ENCODE results near the gene RNASE11.

The RNASE11 gene

GRCh38 chr14:20578784-20579502 lies 8.9 kb downstream of the RNASE11 start:
- TF ChIP-seq POLR2AphosphoS5 (IDR thresholded peaks at IDR 0.05; ENCODE audit: low read depth, low read length), result no peak
- no peak for TF ChIP-seq TAF1 (IDR thresholded peaks at IDR 0.05; ENCODE audit: borderline replicate concordance, insufficient read depth, low read length)
- TF ChIP-seq FOXP2 (optimal IDR thresholded peaks at IDR 0.05; ENCODE audit: borderline replicate concordance, extremely low read depth, extremely low read length, insufficient read depth), result no peak
- TF ChIP-seq, protein P1, sequence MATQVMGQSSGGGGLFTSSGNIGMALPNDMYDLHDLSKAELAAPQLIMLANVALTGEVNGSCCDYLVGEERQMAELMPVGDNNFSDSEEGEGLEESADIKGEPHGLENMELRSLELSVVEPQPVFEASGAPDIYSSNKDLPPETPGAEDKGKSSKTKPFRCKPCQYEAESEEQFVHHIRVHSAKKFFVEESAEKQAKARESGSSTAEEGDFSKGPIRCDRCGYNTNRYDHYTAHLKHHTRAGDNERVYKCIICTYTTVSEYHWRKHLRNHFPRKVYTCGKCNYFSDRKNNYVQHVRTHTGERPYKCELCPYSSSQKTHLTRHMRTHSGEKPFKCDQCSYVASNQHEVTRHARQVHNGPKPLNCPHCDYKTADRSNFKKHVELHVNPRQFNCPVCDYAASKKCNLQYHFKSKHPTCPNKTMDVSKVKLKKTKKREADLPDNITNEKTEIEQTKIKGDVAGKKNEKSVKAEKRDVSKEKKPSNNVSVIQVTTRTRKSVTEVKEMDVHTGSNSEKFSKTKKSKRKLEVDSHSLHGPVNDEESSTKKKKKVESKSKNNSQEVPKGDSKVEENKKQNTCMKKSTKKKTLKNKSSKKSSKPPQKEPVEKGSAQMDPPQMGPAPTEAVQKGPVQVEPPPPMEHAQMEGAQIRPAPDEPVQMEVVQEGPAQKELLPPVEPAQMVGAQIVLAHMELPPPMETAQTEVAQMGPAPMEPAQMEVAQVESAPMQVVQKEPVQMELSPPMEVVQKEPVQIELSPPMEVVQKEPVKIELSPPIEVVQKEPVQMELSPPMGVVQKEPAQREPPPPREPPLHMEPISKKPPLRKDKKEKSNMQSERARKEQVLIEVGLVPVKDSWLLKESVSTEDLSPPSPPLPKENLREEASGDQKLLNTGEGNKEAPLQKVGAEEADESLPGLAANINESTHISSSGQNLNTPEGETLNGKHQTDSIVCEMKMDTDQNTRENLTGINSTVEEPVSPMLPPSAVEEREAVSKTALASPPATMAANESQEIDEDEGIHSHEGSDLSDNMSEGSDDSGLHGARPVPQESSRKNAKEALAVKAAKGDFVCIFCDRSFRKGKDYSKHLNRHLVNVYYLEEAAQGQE (IDR thresholded peaks at IDR 0.05; ENCODE audit: insufficient read depth in 1 of 2, low read depth in 2 of 2, low read length in 2 of 2), result no peak
- TF ChIP-seq SIN3A (IDR thresholded peaks at IDR 0.05; ENCODE audit: borderline replicate concordance, insufficient read depth, low read length), result no peak

DNA sequence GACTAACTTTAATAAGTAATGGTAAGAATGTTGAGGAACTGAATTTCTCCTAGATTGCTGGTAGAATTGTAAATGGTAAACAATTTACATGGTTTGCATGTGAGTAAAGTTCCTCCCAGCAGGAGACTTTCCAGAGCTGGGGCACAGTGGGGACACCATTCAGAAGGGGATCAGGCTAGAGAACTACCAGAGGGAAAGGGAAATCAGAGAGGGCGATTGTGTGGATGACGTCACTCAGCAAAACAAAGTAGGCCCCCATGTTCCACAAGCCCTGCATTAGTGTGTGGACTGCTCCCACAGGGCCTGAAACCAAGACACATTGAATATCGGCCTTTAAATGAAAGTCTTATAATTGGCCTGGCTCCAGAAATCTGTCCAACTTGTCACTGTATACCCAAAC lies 9.5 kb downstream of the RNASE11 start:
- TF ChIP-seq, protein P1 (IDR thresholded peaks at IDR 0.05; ENCODE audit: insufficient read depth in 1 of 2, low read depth in 2 of 2, low read length in 2 of 2), result no peak
- no peak for TF ChIP-seq POLR2AphosphoS5 (IDR thresholded peaks at IDR 0.05; ENCODE audit: low read depth, low read length)
- no peak for TF ChIP-seq TAF1 (IDR thresholded peaks at IDR 0.05; ENCODE audit: borderline replicate concordance, insufficient read depth, low read length)
- no peak for TF ChIP-seq FOXP2 (optimal IDR thresholded peaks at IDR 0.05; ENCODE audit: borderline replicate concordance, extremely low read depth, extremely low read length, insufficient read depth)
- no peak for TF ChIP-seq SIN3A (IDR thresholded peaks at IDR 0.05; ENCODE audit: borderline replicate concordance, insufficient read depth, low read length)

GRCh38 chr14:20569066-20569465 lies 18.7 kb downstream of the RNASE11 start:
- TF ChIP-seq TAF1 (IDR thresholded peaks at IDR 0.05; ENCODE audit: borderline replicate concordance, insufficient read depth, low read length) (no peak), SIN3A (IDR thresholded peaks at IDR 0.05; ENCODE audit: borderline replicate concordance, insufficient read depth, low read length) (no peak), FOXP2 (optimal IDR thresholded peaks at IDR 0.05; ENCODE audit: borderline replicate concordance, extremely low read depth, extremely low read length, insufficient read depth) (no peak), POLR2AphosphoS5 (IDR thresholded peaks at IDR 0.05; ENCODE audit: low read depth, low read length) (no peak)

DNA sequence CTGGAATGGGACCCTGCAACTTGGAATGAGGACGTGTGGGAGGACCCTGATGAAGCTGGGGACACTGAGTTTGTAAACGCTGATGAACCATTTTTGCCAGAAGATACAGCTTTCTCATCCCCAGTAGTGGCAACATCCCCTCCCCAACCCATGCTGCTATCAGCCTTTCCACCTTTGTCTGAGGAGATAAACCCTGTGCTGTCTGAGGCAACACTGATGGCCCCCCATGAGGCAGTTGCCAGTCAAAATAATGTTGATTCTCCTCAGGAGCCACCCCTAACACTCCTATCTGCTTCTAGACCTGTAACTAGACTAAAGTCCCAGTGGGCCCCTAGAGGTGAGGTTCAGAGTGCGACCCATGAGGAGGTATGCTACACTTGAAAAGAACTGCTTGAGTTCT lies 19.4 kb downstream of the RNASE11 start:
- TF ChIP-seq FOXP2 (optimal IDR thresholded peaks at IDR 0.05; ENCODE audit: borderline replicate concordance, extremely low read depth, extremely low read length, insufficient read depth), result no peak
- TF ChIP-seq, protein P1 (IDR thresholded peaks at IDR 0.05; ENCODE audit: insufficient read depth in 1 of 2, low read depth in 2 of 2, low read length in 2 of 2), result no peak
- TF ChIP-seq POLR2AphosphoS5 (IDR thresholded peaks at IDR 0.05; ENCODE audit: low read depth, low read length), result no peak
- no peak for TF ChIP-seq SIN3A (IDR thresholded peaks at IDR 0.05; ENCODE audit: borderline replicate concordance, insufficient read depth, low read length)
- no peak for TF ChIP-seq TAF1 (IDR thresholded peaks at IDR 0.05; ENCODE audit: borderline replicate concordance, insufficient read depth, low read length)

DNA sequence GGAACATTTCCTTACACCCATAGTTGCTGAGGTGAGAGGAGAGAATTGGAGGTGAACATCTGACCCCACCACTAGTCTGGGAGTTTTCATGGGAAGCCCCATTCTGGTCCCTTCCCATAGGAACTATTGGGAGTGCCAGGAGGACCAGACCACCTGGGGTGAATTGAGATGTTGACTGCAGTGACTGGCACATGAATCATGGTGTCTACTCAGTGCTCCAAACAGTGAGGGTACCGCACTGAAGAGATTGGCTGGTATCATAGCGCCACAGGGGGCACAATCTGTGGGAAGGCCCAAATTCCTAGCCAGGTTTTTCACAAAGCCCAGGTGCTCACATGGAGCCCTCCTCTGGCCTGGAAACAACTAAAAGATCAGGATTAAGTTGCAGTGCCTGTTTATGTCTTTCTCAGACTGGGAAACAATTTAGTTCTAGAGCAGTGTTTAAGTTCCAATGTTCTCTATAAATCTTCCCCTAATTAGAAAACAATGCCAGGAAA lies 23.3 kb downstream of the RNASE11 start:
- TF ChIP-seq TAF1 (IDR thresholded peaks at IDR 0.05; ENCODE audit: borderline replicate concordance, insufficient read depth, low read length) (no peak), POLR2AphosphoS5 (IDR thresholded peaks at IDR 0.05; ENCODE audit: low read depth, low read length) (no peak), SIN3A (IDR thresholded peaks at IDR 0.05; ENCODE audit: borderline replicate concordance, insufficient read depth, low read length) (no peak), FOXP2 (optimal IDR thresholded peaks at IDR 0.05; ENCODE audit: borderline replicate concordance, extremely low read depth, extremely low read length, insufficient read depth) (no peak)
- TF ChIP-seq, protein P1 (IDR thresholded peaks at IDR 0.05; ENCODE audit: insufficient read depth in 1 of 2, low read depth in 2 of 2, low read length in 2 of 2), result no peak

Measured in PFSK-1 (cell line).